H1 (cell line): ENCODE data around the gene KRTAP9-6. TPM values are rescaled to one million over a fixed set of nuclear protein-coding genes. Genes with fewer than 3 reads are reported as not detected.

Experiments
- CTCF ChIA-PET: fragments of 300-600 bp; sonication (Branson Sonifier 250); formaldehyde crosslinking; loops from one replicate; lab custom pipeline; 2021; ENCODE audit not compliant: partially characterized antibody; lab: Charles Lee
- POLR2A ChIA-PET: fragments of 300-600 bp; sonication (Branson Sonifier 250); formaldehyde crosslinking; loops from one replicate; lab custom pipeline; 2021; ENCODE audit warnings: inconsistent platforms; ENCODE audit not compliant: partially characterized antibody; lab: Charles Lee
- DNase-seq, 2 experiments: peaks; one replicate each; pipeline versions ENCODE4 v3.0.0 to v3.0.0-alpha.2; 2010 to 2022; ENCODE audit warnings: low spot score in 2 of 2, low read depth in 1 of 2, mixed read lengths in 1 of 2
- FAIRE-seq: peaks from 2 replicates; lab custom pipeline; 2011; peaks lifted over from hg19 to GRCh38; lab: Jason Lieb, UNC
- H2AFZ ChIP-seq: 2 replicates; pipeline ENCODE4 v1.8.1; 2012; ENCODE audit warnings: low read length, inconsistent platforms
- H2AK5ac ChIP-seq: 2 replicates; pipeline ENCODE4 v1.6.1; 2013; ENCODE audit warnings: low read depth, low read length
- H2BK120ac ChIP-seq: replicated peaks from 2 replicates; pipeline ENCODE3; 2013; ENCODE audit warnings: low read depth, low read length, inconsistent platforms
- H2BK12ac ChIP-seq: 2 replicates; pipeline ENCODE4 v1.6.1; 2013; ENCODE audit warnings: low read depth, low read length
- H2BK15ac ChIP-seq: 2 replicates; pipeline ENCODE4 v1.6.1; 2013; ENCODE audit warnings: low read length
- H2BK20ac ChIP-seq: 2 replicates; pipeline ENCODE4 v1.6.1; 2013; ENCODE audit warnings: low read length
- H2BK5ac ChIP-seq: 2 replicates; pipeline ENCODE4 v1.6.1; 2013; ENCODE audit warnings: low read depth, low read length
- H3K14ac ChIP-seq: 2 replicates; pipeline ENCODE4 v1.6.1; 2013; ENCODE audit warnings: inconsistent platforms; ENCODE audit not compliant: insufficient read length
- H3K18ac ChIP-seq: 2 replicates; pipeline ENCODE4 v1.6.1; 2013; ENCODE audit warnings: low read length; ENCODE audit errors: extremely low read depth
- H3K23ac ChIP-seq: 2 replicates; pipeline ENCODE4 v1.6.1; 2013; ENCODE audit warnings: inconsistent platforms; ENCODE audit not compliant: insufficient read length
- H3K23me2 ChIP-seq: 2 replicates; pipeline ENCODE4 v1.6.1; 2013; ENCODE audit warnings: low read depth, low read length
- H3K27ac ChIP-seq: 2 replicates; pipeline ENCODE4 v1.6.1; 2011; ENCODE audit warnings: low read depth, low read length, inconsistent platforms
- H3K27me3 ChIP-seq, 4 experiments: replicated peaks in 1 of 4; 1 replicate in 1 of 4; 2 replicates in 3 of 4; pipeline versions ENCODE4 v1.6.1 to v1.8.1; 2011 to 2013; ENCODE audit warnings: low read length in 3 of 4, mild to moderate bottlenecking in 3 of 4, inconsistent platforms in 2 of 4, mixed read lengths in 2 of 4, moderate library complexity in 1 of 4; ENCODE audit not compliant: control insufficient read depth in 3 of 4, insufficient read depth in 3 of 4; ENCODE audit errors: extremely low read depth in 1 of 4
- H3K36me3 ChIP-seq, 4 experiments: 2 replicates each; pipeline versions ENCODE4 v1.6.1 to v1.8.1; 2011 to 2013; ENCODE audit warnings: mild to moderate bottlenecking in 4 of 4, low read length in 3 of 4, moderate library complexity in 2 of 4, control low read depth in 1 of 4, inconsistent platforms in 1 of 4; ENCODE audit not compliant: insufficient read depth in 4 of 4, control insufficient read depth in 2 of 4
- H3K4ac ChIP-seq: replicated peaks from 2 replicates; pipeline ENCODE3; 2013; ENCODE audit warnings: low read length, low read depth, mixed read lengths, inconsistent platforms; ENCODE audit not compliant: insufficient read length
- H3K4me1 ChIP-seq, 4 experiments: replicated peaks in 1 of 4; 1 replicate in 1 of 4; 2 replicates in 3 of 4; pipeline versions ENCODE4 v1.6.1 to v1.8.1; 2011 to 2013; ENCODE audit warnings: low read length in 3 of 4, inconsistent platforms in 2 of 4, mixed read lengths in 1 of 4; ENCODE audit not compliant: insufficient read depth in 4 of 4, control insufficient read depth in 3 of 4
- H3K4me2 ChIP-seq, 2 experiments: 2 replicates each; pipeline versions ENCODE4 v1.6.1 to v1.8.1; 2011 to 2013; ENCODE audit warnings: low read depth in 2 of 2, low read length in 2 of 2, control low read depth in 1 of 2, inconsistent platforms in 1 of 2, mild to moderate bottlenecking in 1 of 2; ENCODE audit not compliant: insufficient read depth in 1 of 2
- H3K4me3 ChIP-seq, 4 experiments: fragments of 200-600, 300-600 bp in 1 of 4; sonication (generic), shearing (Covaris generic), sonication (Bioruptor Twin) in 1 of 4; 2 replicates each; pipeline versions ENCODE4 v1.5.1 to v1.8.1; 2011 to 2016; ENCODE audit warnings: low read length in 4 of 4, low read depth in 3 of 4, control low read depth in 2 of 4, inconsistent platforms in 2 of 4, mild to moderate bottlenecking in 2 of 4, mixed read lengths in 1 of 4, moderate library complexity in 1 of 4; ENCODE audit not compliant: insufficient read depth in 2 of 4; ENCODE audit errors: extremely low read depth in 1 of 4
- H3K56ac ChIP-seq: replicated peaks from 2 replicates; pipeline ENCODE3; 2013; ENCODE audit warnings: low read depth, mild to moderate bottlenecking, mixed read lengths, low read length, inconsistent platforms; ENCODE audit not compliant: insufficient read length
- H3K79me1 ChIP-seq: 2 replicates; pipeline ENCODE4 v1.6.1; 2013; ENCODE audit warnings: low read depth, low read length, control low read depth
- H3K79me2 ChIP-seq, 2 experiments: 2 replicates each; pipeline versions ENCODE4 v1.6.1 to v1.8.1; 2012 to 2013; ENCODE audit warnings: low read length in 2 of 2, mild to moderate bottlenecking in 2 of 2, inconsistent platforms in 1 of 2; ENCODE audit not compliant: insufficient read depth in 2 of 2, control insufficient read depth in 1 of 2
- H3K9ac ChIP-seq, 4 experiments: replicated peaks in 1 of 4; 1 replicate in 1 of 4; 2 replicates in 3 of 4; pipeline versions ENCODE4 v1.6.1 to v1.8.1; 2011 to 2013; ENCODE audit warnings: low read depth in 3 of 4, low read length in 3 of 4, control low read depth in 2 of 4, mild to moderate bottlenecking in 2 of 4, moderate library complexity in 2 of 4, inconsistent platforms in 1 of 4; ENCODE audit errors: extremely low read depth in 1 of 4
- H3K9me3 ChIP-seq, 2 experiments: 2 replicates each; pipeline versions ENCODE4 v1.6.1 to v1.8.1; 2012 to 2013; ENCODE audit warnings: mild to moderate bottlenecking in 2 of 2, moderate library complexity in 2 of 2, control low read depth in 1 of 2, inconsistent platforms in 1 of 2, low read depth in 1 of 2, low read length in 1 of 2, mixed read lengths in 1 of 2; ENCODE audit not compliant: insufficient read depth in 2 of 2
- H4K20me1 ChIP-seq, 2 experiments: replicated peaks in 1 of 2; 2 replicates each; pipeline versions ENCODE3 to v1.8.1; 2011 to 2013; ENCODE audit warnings: inconsistent platforms in 2 of 2, low read length in 2 of 2, mild to moderate bottlenecking in 1 of 2; ENCODE audit not compliant: insufficient read depth in 2 of 2, control insufficient read depth in 1 of 2
- H4K5ac ChIP-seq: 2 replicates; pipeline ENCODE4 v1.6.1; 2013; ENCODE audit warnings: low read length, low read depth, mixed read lengths, inconsistent platforms; ENCODE audit not compliant: insufficient read length
- H4K8ac ChIP-seq: 2 replicates; pipeline ENCODE4 v1.8.0; 2013; ENCODE audit warnings: mild to moderate bottlenecking, moderate library complexity, low read length, inconsistent platforms; ENCODE audit not compliant: insufficient read depth; ENCODE audit errors: extremely low read depth
- H4K91ac ChIP-seq: replicated peaks from 2 replicates; pipeline ENCODE3; 2013; ENCODE audit warnings: low read length, mixed read lengths, inconsistent platforms; ENCODE audit not compliant: insufficient read length
- CTBP2 ChIP-seq: IDR thresholded peaks from 2 replicates; pipeline ENCODE4 v1.7.0; 2011; ENCODE audit warnings: borderline replicate concordance, mild to moderate bottlenecking, moderate library complexity, mixed read lengths, low read length; ENCODE audit not compliant: insufficient read depth, insufficient read length
- POU5F1 ChIP-seq: IDR thresholded peaks from 2 replicates; pipeline ENCODE4 v1.6.1; 2011; ENCODE audit warnings: low read depth, mild to moderate bottlenecking, low read length, moderate library complexity
- SP2 ChIP-seq: IDR thresholded peaks from 2 replicates; pipeline ENCODE4 v1.6.1; 2012; ENCODE audit warnings: mild to moderate bottlenecking, low read length, inconsistent platforms
- whole genome bisulfite sequencing, 2 experiments: shearing (Covaris generic) in 1 of 2; methylation state at CpG; one replicate each; pipeline versions ENCODE4 v1.1.6 to v1.1.7; 2013 to 2015; ENCODE audit warnings: low lambda C conversion rate in 2 of 2, mixed read lengths in 2 of 2, inconsistent platforms in 1 of 2, low coverage in 1 of 2, missing lambda C conversion rate in 1 of 2; ENCODE audit not compliant: insufficient replicate concordance in 2 of 2, insufficient coverage in 1 of 2, insufficient read length in 1 of 2; ENCODE audit errors: extremely low coverage in 1 of 2, missing lambda C conversion rate in 1 of 2; 5-methylcytosine and 5-hydroxymethylcytosine counted together
- polyA plus RNA-seq, 7 experiments: library from polyadenylated mRNA; depleted of rRNA in 3 of 7; stranded (reverse) in 5 of 7; unstranded in 2 of 7; fragments of >200 nt in 5 of 7; fragments of 200-250 nt in 2 of 7; gene quantifications; 1 replicate in 5 of 7; 2 replicates in 1 of 7; 4 replicates in 1 of 7; pipeline versions ENCODE4 v1.2.1 to v1.2.3, GENCODE V29; 2011 to 2013; ENCODE audit warnings: missing spikeins in 2 of 7, mixed read lengths in 2 of 7
- total RNA-seq: library from RNA; stranded (reverse); fragmentation: NEBNext Ultra II Directional; extraction: Animal tissue kit (Norgen Biotek cat#: 25700); gene quantifications from 2 replicates; pipeline ENCODE4 v1.2.1, GENCODE V29; 2021

Gene KRTAP9-6
- total and polyA plus RNA-seq, 2 of the 8 experiments (the other 6 are each of a cell fraction or from before 2014, with no cell fraction given): not detected

DNA sequence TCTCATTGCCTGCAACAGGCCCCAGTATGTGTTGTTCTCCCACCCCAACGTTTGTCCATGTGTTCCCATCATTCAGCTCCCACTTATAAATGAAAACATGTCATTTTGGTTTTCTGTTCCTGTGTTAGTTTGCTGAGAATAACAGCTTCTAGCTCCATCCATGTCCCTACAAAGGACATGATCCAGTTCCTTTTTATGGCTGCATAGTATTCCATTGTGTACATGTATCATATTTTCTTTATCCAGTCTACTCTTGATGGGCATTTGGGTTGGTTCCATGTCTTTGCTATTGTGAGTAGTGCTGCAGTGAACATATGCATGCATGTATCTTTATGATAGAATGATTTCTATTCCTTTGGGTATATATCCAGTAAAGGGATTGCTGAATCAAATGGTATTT, 49.5 kb upstream of the KRTAP9-6 start:
- FAIRE-seq (no peak), DNase-seq (no peak)
- no peak overlapping the region for H2BK5ac ChIP-seq
- H3K79me2 ChIP-seq: no peaks in the 10 kb centered on the region
- no peak overlapping the region for H2BK120ac ChIP-seq
- H3K14ac ChIP-seq: no peak overlapping the region
- no peak overlapping the region for H3K9ac ChIP-seq
- no peaks in the 10 kb centered on the region for H3K9me3 ChIP-seq
- H3K4me1 ChIP-seq: no peaks in the 10 kb centered on the region
- H3K79me1 ChIP-seq: no peaks in the 10 kb centered on the region
- CTCF ChIA-PET: no interaction called here
- no peak overlapping the region for H4K91ac ChIP-seq
- H2BK15ac ChIP-seq: no peak overlapping the region
- H3K23me2 ChIP-seq: no peaks in the 10 kb centered on the region
- H3K4me2 ChIP-seq: no peak overlapping the region
- no peak overlapping the region for H3K56ac ChIP-seq
- no peak for TF ChIP-seq CTBP2
- TF ChIP-seq SP2: no peak
- TF ChIP-seq POU5F1: no peak
- no peak overlapping the region for H3K23ac ChIP-seq
- no peak overlapping the region for H4K5ac ChIP-seq
- H2AFZ ChIP-seq: no peak overlapping the region
- no peak overlapping the region for H2AK5ac ChIP-seq
- POLR2A ChIA-PET: no interaction called here
- no peaks in the 10 kb centered on the region for H4K20me1 ChIP-seq
- H3K27me3 ChIP-seq: no peaks in the 10 kb centered on the region
- H3K27ac ChIP-seq: no peak overlapping the region
- no peak overlapping the region for H4K8ac ChIP-seq
- no peak overlapping the region for H3K4ac ChIP-seq
- 93% methylated on average over 1 of the region's 1 CpG; no CpG with 5 or more reads in 1 of the 2 experiments for WGBS, 2 experiments
- no peak overlapping the region for H3K18ac ChIP-seq
- no peak overlapping the region for H2BK12ac ChIP-seq
- H3K36me3 ChIP-seq: no peaks in the 10 kb centered on the region
- no peak overlapping the region for H3K4me3 ChIP-seq
- H2BK20ac ChIP-seq: no peak overlapping the region
